ENCODE data around the gene ADGRV1.

Gene ADGRV1

DNA sequence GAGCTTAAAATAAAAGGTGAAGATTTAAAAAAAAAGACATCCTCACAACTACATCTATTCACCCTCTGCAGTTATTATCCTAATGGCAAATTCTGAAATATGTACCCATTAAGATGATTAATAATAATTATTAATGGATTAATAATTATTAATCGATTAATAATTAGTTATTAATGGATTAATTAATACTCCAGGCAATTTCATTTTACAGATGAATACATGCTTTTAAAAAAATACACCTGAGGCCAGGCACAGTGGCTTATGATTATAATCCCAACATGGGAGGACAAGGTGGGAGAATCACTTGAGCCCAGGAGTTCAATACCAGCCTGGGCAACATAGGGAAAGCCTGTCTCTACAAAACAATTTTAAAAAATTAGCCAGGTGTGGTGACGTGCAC lies 642.1 kb downstream of the ADGRV1 start:
- H3K23ac ChIP-seq (ENCODE audit: low read length) = no peak overlapping the region
- no peak overlapping the region for H2BK12ac ChIP-seq (ENCODE audit: low read length)
- no peak overlapping the region for H3K18ac ChIP-seq (ENCODE audit: low read length)
- H3K27me3 ChIP-seq (ENCODE audit: insufficient read depth, low read length) = no peaks in the 10 kb centered on the region
- WGBS (ENCODE audit: extremely low coverage, insufficient coverage, insufficient read length) = no CpG with 5 or more reads among the region's 2 CpGs
- H4K12ac ChIP-seq (ENCODE audit: low read depth, low read length) = no peak overlapping the region
- no peak overlapping the region for H3K4ac ChIP-seq (ENCODE audit: low read depth, low read length)
- H2AFZ ChIP-seq (ENCODE audit: insufficient read depth, low read length, poor library complexity) = no peak overlapping the region
- no peaks in the 10 kb centered on the region for H3K9me3 ChIP-seq (ENCODE audit: insufficient read depth, low read depth, low read length)
- no peak overlapping the region for H3K4me2 ChIP-seq (ENCODE audit: low read length)
- no peak overlapping the region for H2BK5ac ChIP-seq (ENCODE audit: low read depth, low read length, poor library complexity)
- H4K8ac ChIP-seq (ENCODE audit: low read depth, low read length) = no peak overlapping the region
- no peaks in the 10 kb centered on the region for H3K79me2 ChIP-seq (ENCODE audit: control insufficient read depth, insufficient read depth, low read length, poor library complexity)
- no peak for DNase-seq
- H3K4me1 ChIP-seq (ENCODE audit: control insufficient read depth in 1 of 2, insufficient read depth in 2 of 2, low read length in 2 of 2) = no peaks in the 10 kb centered on the region
- H2AK5ac ChIP-seq (ENCODE audit: low read length) = no peak overlapping the region
- no peaks in the 10 kb centered on the region for H3K36me3 ChIP-seq (ENCODE audit: control insufficient read depth in 1 of 2, insufficient read depth in 2 of 2, low read length in 2 of 2)
- no peak overlapping the region for H3K9ac ChIP-seq (ENCODE audit: low read length)
- no peaks in the 10 kb centered on the region for H3K79me1 ChIP-seq (ENCODE audit: low read length)
- no peak overlapping the region for H4K91ac ChIP-seq (ENCODE audit: low read depth, low read length)
- no peak overlapping the region for H3K14ac ChIP-seq (ENCODE audit: low read length)
- H3K27ac ChIP-seq (ENCODE audit: low read depth, low read length) = no peak overlapping the region
- no peak overlapping the region for H2BK120ac ChIP-seq (ENCODE audit: insufficient read depth, low read length, poor library complexity)
- no peak overlapping the region for H3K4me3 ChIP-seq (ENCODE audit: low read depth, low read length)

DNA sequence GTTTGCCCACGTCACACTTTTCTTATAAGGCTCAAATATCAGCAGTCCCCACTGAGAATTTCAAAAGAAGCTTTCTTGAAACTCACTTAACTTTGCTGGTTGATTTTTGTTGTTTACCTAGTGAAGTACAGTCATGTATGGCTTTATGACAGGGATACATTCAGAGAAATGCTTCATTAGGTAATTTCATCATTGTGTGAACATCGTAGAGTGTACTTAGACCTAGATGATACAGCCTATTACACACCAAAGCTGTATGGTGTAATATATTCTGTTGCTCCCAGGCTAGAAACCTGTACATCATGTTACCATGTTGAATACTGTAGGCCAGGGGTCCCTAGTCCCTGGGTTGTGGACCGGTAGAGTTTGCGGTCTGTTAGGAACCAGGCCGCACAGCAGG lies 647.5 kb downstream of the ADGRV1 start:
- H3K79me1 ChIP-seq (ENCODE audit: low read length) = no peaks in the 10 kb centered on the region
- H3K9me3 ChIP-seq (ENCODE audit: insufficient read depth, low read depth, low read length) = no peaks in the 10 kb centered on the region
- no peak overlapping the region for H3K27ac ChIP-seq (ENCODE audit: low read depth, low read length)
- no peak overlapping the region for H4K8ac ChIP-seq (ENCODE audit: low read depth, low read length)
- H2BK12ac ChIP-seq (ENCODE audit: low read length) = no peak overlapping the region
- no peak overlapping the region for H3K23ac ChIP-seq (ENCODE audit: low read length)
- no peak overlapping the region for H3K14ac ChIP-seq (ENCODE audit: low read length)
- no peak overlapping the region for H2BK120ac ChIP-seq (ENCODE audit: insufficient read depth, low read length, poor library complexity)
- no peak overlapping the region for H4K12ac ChIP-seq (ENCODE audit: low read depth, low read length)
- H4K91ac ChIP-seq (ENCODE audit: low read depth, low read length) = no peak overlapping the region
- no peaks in the 10 kb centered on the region for H3K4me1 ChIP-seq (ENCODE audit: control insufficient read depth in 1 of 2, insufficient read depth in 2 of 2, low read length in 2 of 2)
- H2AFZ ChIP-seq (ENCODE audit: insufficient read depth, low read length, poor library complexity) = no peak overlapping the region
- no peak overlapping the region for H3K18ac ChIP-seq (ENCODE audit: low read length)
- no peak overlapping the region for H3K9ac ChIP-seq (ENCODE audit: low read length)
- H3K4me2 ChIP-seq (ENCODE audit: low read length) = no peak overlapping the region
- no peak for DNase-seq
- no peak overlapping the region for H2AK5ac ChIP-seq (ENCODE audit: low read length)
- H3K79me2 ChIP-seq (ENCODE audit: control insufficient read depth, insufficient read depth, low read length, poor library complexity) = no peaks in the 10 kb centered on the region
- no peak overlapping the region for H2BK5ac ChIP-seq (ENCODE audit: low read depth, low read length, poor library complexity)
- H3K4me3 ChIP-seq (ENCODE audit: low read depth, low read length) = no peak overlapping the region
- no peaks in the 10 kb centered on the region for H3K27me3 ChIP-seq (ENCODE audit: insufficient read depth, low read length)
- no peak overlapping the region for H3K4ac ChIP-seq (ENCODE audit: low read depth, low read length)
- no CpG with 5 or more reads among the region's 5 CpGs for WGBS (ENCODE audit: extremely low coverage, insufficient coverage, insufficient read length)
- H3K36me3 ChIP-seq (ENCODE audit: control insufficient read depth in 1 of 2, insufficient read depth in 2 of 2, low read length in 2 of 2) = no peaks in the 10 kb centered on the region

DNA sequence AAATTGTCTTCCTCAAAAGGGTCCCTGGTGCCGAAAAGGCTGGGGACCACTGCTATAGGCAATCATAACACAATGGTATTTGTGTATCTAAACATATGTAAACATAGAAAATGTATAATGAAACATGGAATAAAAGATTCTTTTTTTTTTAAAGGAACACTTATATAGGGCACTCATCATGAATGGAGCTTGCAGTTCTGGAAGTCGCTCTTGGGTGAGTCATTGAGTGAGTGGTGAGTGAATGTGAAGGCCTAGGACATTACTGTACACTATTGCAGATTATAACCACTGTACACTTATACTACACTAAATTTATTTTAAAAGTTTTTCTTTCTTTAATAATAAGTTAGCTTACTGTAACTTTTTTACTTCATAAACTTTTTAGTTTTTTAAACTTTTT lies 648.1 kb downstream of the ADGRV1 start:
- no CpG with 5 or more reads among the region's 2 CpGs for WGBS (ENCODE audit: extremely low coverage, insufficient coverage, insufficient read length)
- Histone ChIP-seq H3K27me3 (ENCODE audit: insufficient read depth, low read length) (no peaks in the 10 kb centered on the region), H4K8ac (ENCODE audit: low read depth, low read length) (no peak overlapping the region), H3K14ac (ENCODE audit: low read length) (no peak overlapping the region), H3K79me1 (ENCODE audit: low read length) (no peaks in the 10 kb centered on the region), H2BK5ac (ENCODE audit: low read depth, low read length, poor library complexity) (no peak overlapping the region), H3K4ac (ENCODE audit: low read depth, low read length) (no peak overlapping the region), H3K36me3 (ENCODE audit: control insufficient read depth in 1 of 2, insufficient read depth in 2 of 2, low read length in 2 of 2) (no peaks in the 10 kb centered on the region), H3K23ac (ENCODE audit: low read length) (no peak overlapping the region), H3K9me3 (ENCODE audit: insufficient read depth, low read depth, low read length) (no peaks in the 10 kb centered on the region), H2AK5ac (ENCODE audit: low read length) (no peak overlapping the region), H2BK12ac (ENCODE audit: low read length) (no peak overlapping the region), H3K27ac (ENCODE audit: low read depth, low read length) (no peak overlapping the region), H3K9ac (ENCODE audit: low read length) (no peak overlapping the region), H2AFZ (ENCODE audit: insufficient read depth, low read length, poor library complexity) (no peak overlapping the region), H4K91ac (ENCODE audit: low read depth, low read length) (no peak overlapping the region), H3K79me2 (ENCODE audit: control insufficient read depth, insufficient read depth, low read length, poor library complexity) (no peaks in the 10 kb centered on the region), H2BK120ac (ENCODE audit: insufficient read depth, low read length, poor library complexity) (no peak overlapping the region), H4K12ac (ENCODE audit: low read depth, low read length) (no peak overlapping the region), H3K18ac (ENCODE audit: low read length) (no peak overlapping the region), H3K4me1 (ENCODE audit: control insufficient read depth in 1 of 2, insufficient read depth in 2 of 2, low read length in 2 of 2) (no peaks in the 10 kb centered on the region), H3K4me3 (ENCODE audit: low read depth, low read length) (no peak overlapping the region), H3K4me2 (ENCODE audit: low read length) (no peak overlapping the region)
- DNase-seq = peak in 1 of 2 donors; percentile 53

DNA sequence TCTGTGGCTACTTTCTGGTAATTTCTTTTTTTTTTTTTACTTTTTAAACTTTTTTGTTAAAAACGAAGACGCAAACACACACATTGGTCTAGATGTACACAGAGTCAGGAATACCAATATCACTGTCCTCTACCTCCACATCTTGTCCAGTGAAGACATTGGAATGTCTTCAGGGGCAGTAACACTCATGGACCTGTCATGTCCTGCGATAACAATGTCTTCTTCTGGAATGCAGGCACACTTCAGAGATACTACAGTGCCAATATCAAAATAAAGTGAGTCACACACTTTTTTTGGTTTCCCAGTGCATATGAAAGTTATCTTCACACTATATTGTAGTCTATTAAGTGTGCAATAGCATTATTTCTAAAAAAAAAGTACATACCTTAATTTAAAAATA lies 648.7 kb downstream of the ADGRV1 start:
- H3K9me3 ChIP-seq (ENCODE audit: insufficient read depth, low read depth, low read length) = no peaks in the 10 kb centered on the region
- H2AFZ ChIP-seq (ENCODE audit: insufficient read depth, low read length, poor library complexity) = no peak overlapping the region
- H3K18ac ChIP-seq (ENCODE audit: low read length) = no peak overlapping the region
- H3K9ac ChIP-seq (ENCODE audit: low read length) = no peak overlapping the region
- peak in 1 of 2 donors; percentile 57 for DNase-seq
- no peak overlapping the region for H3K4me2 ChIP-seq (ENCODE audit: low read length)
- H3K79me1 ChIP-seq (ENCODE audit: low read length) = no peaks in the 10 kb centered on the region
- no peak overlapping the region for H4K8ac ChIP-seq (ENCODE audit: low read depth, low read length)
- H3K79me2 ChIP-seq (ENCODE audit: control insufficient read depth, insufficient read depth, low read length, poor library complexity) = no peaks in the 10 kb centered on the region
- no peak overlapping the region for H4K12ac ChIP-seq (ENCODE audit: low read depth, low read length)
- no peak overlapping the region for H2BK5ac ChIP-seq (ENCODE audit: low read depth, low read length, poor library complexity)
- no peak overlapping the region for H3K4me3 ChIP-seq (ENCODE audit: low read depth, low read length)
- H3K23ac ChIP-seq (ENCODE audit: low read length) = no peak overlapping the region
- WGBS (ENCODE audit: extremely low coverage, insufficient coverage, insufficient read length) = no CpG with 5 or more reads among the region's 3 CpGs
- H3K27ac ChIP-seq (ENCODE audit: low read depth, low read length) = no peak overlapping the region
- no peaks in the 10 kb centered on the region for H3K36me3 ChIP-seq (ENCODE audit: control insufficient read depth in 1 of 2, insufficient read depth in 2 of 2, low read length in 2 of 2)
- H3K14ac ChIP-seq (ENCODE audit: low read length) = no peak overlapping the region
- no peak overlapping the region for H2AK5ac ChIP-seq (ENCODE audit: low read length)
- H3K4me1 ChIP-seq (ENCODE audit: control insufficient read depth in 1 of 2, insufficient read depth in 2 of 2, low read length in 2 of 2) = no peaks in the 10 kb centered on the region
- no peak overlapping the region for H3K4ac ChIP-seq (ENCODE audit: low read depth, low read length)
- no peaks in the 10 kb centered on the region for H3K27me3 ChIP-seq (ENCODE audit: insufficient read depth, low read length)
- no peak overlapping the region for H2BK12ac ChIP-seq (ENCODE audit: low read length)
- no peak overlapping the region for H4K91ac ChIP-seq (ENCODE audit: low read depth, low read length)
- H2BK120ac ChIP-seq (ENCODE audit: insufficient read depth, low read length, poor library complexity) = no peak overlapping the region

Data from trophoblast cell (in vitro differentiated cells and primary cell).